ENCODE data around the gene VSTM2B.

DNA sequence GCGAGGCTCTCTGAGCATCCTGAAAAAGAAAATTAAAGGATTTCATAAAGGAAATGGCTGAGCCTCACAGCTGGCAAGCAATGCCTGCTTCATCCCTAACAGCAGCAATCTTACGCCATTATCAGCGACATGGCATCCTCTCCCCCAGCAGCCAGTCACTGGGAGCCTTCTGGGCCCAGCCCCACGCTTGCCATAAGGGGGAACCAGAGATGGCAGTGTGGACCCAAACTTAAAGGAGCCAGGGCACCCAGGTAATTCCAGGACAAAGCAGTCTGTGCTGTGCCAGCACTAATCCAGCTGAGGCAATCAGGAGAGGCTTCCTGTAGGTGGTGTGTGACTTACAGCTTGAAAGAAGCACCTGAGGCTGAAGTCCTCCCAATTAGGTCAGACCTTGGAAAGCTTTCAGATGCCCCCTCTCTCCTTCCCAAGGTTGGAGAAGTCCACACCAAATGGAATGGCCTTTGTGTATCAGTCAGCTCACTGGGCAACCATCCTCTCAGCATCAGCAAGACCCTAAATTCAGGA is 10.3 kb downstream of the VSTM2B start:
- TF ChIP-seq, protein P1, sequence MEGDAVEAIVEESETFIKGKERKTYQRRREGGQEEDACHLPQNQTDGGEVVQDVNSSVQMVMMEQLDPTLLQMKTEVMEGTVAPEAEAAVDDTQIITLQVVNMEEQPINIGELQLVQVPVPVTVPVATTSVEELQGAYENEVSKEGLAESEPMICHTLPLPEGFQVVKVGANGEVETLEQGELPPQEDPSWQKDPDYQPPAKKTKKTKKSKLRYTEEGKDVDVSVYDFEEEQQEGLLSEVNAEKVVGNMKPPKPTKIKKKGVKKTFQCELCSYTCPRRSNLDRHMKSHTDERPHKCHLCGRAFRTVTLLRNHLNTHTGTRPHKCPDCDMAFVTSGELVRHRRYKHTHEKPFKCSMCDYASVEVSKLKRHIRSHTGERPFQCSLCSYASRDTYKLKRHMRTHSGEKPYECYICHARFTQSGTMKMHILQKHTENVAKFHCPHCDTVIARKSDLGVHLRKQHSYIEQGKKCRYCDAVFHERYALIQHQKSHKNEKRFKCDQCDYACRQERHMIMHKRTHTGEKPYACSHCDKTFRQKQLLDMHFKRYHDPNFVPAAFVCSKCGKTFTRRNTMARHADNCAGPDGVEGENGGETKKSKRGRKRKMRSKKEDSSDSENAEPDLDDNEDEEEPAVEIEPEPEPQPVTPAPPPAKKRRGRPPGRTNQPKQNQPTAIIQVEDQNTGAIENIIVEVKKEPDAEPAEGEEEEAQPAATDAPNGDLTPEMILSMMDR (IDR thresholded peaks at IDR 0.05): no peak
- TF ChIP-seq POLR2A (IDR thresholded peaks at IDR 0.05): no peak

Measured in uterus (tissue), 2 donors.